HEK293 (cell line): ENCODE data around the gene CYP4F2.
"Not testable (repeated sequence)": the region's sequence is repeated elsewhere in the genome, so short reads cannot be mapped to it uniquely, and the experiment has no call there.

ENCODE experiments used
- CTCF ChIA-PET: fragments of 350-600 bp; formaldehyde crosslinking; extraction: SDS; loops from one replicate; lab custom pipeline; 2021; ENCODE audit warnings: antibody characterized with exemption; lab: Yijun Ruan, JAX
- POLR2A ChIA-PET: fragments of 300-600 bp; formaldehyde crosslinking; extraction: SDS; loops from one replicate; lab custom pipeline; 2020; ENCODE audit warnings: antibody characterized with exemption, inconsistent platforms; lab: Yijun Ruan, JAX
- H3K27ac ChIP-seq: fragments of 200-500 bp; sonication (Bioruptor generic); 2 replicates; pipeline ENCODE4 v1.5.1; 2014; ENCODE audit warnings: low read depth, low read length, control low read depth, inconsistent platforms; ENCODE audit errors: extremely low read depth
- H3K36me3 ChIP-seq, 2 experiments: fragments of 200-500 bp in 1 of 2; sonication (Bioruptor generic) in 1 of 2; 1 replicate in 1 of 2; 2 replicates in 1 of 2; pipeline ENCODE4 v1.5.1; 2014 to 2017; ENCODE audit warnings: inconsistent platforms in 2 of 2, low read length in 2 of 2; ENCODE audit not compliant: control insufficient read depth in 2 of 2, insufficient read depth in 1 of 2
- H3K4me1 ChIP-seq: fragments of 200-500 bp; sonication (Bioruptor generic); 2 replicates; pipeline ENCODE4 v1.5.1; 2014; ENCODE audit warnings: mild to moderate bottlenecking, low read length, inconsistent platforms; ENCODE audit not compliant: control insufficient read depth, insufficient read depth
- H3K4me3 ChIP-seq: 2 replicates; pipeline ENCODE4 v1.5.1; 2011; ENCODE audit warnings: low read depth, mild to moderate bottlenecking, control low read depth, low read length, moderate library complexity
- H3K9me3 ChIP-seq: fragments of 200-500 bp; sonication (Bioruptor generic); 2 replicates; pipeline ENCODE4 v1.5.1; 2014; ENCODE audit warnings: low read depth, low read length, inconsistent platforms; ENCODE audit not compliant: control insufficient read depth, insufficient read depth
- FEZF1 ChIP-seq: fragments of 450-650 bp; formaldehyde crosslinking; IDR thresholded peaks from 2 replicates; pipeline ENCODE4 v1.5.1; 2016; ENCODE audit warnings: missing biosample characterization, missing genetic modification characterization
- KLF16 ChIP-seq: fragments of 450-650 bp; formaldehyde crosslinking; IDR thresholded peaks from 2 replicates; pipeline ENCODE4 v1.5.1; 2017; ENCODE audit warnings: missing biosample characterization, missing genetic modification characterization
- PRDM1 ChIP-seq: fragments of 450-650 bp; formaldehyde crosslinking; IDR thresholded peaks from 2 replicates; pipeline ENCODE4; 2016; ENCODE audit warnings: missing biosample characterization, missing genetic modification characterization
- ZNF112 ChIP-seq: fragments of 450-650 bp; formaldehyde crosslinking; IDR thresholded peaks from 2 replicates; pipeline ENCODE4 v1.5.0; 2017; ENCODE audit warnings: missing biosample characterization, missing genetic modification characterization
- ZNF138 ChIP-seq: fragments of 450-650 bp; formaldehyde crosslinking; IDR thresholded peaks from 2 replicates; pipeline ENCODE4 v1.5.1; 2016; ENCODE audit warnings: missing biosample characterization, missing genetic modification characterization, borderline replicate concordance
- ZNF184 ChIP-seq: fragments of 450-650 bp; IDR thresholded peaks from 2 replicates; pipeline ENCODE4 v1.5.1; 2018; ENCODE audit warnings: missing biosample characterization, mild to moderate bottlenecking, missing genetic modification characterization
- ZNF404 ChIP-seq: fragments of 450-650 bp; formaldehyde crosslinking; IDR thresholded peaks from 2 replicates; pipeline ENCODE4 v1.5.1; 2017; ENCODE audit warnings: missing biosample characterization, missing genetic modification characterization
- ZNF561 ChIP-seq: fragments of 450-650 bp; IDR thresholded peaks from 2 replicates; pipeline ENCODE4 v1.5.1; 2018; ENCODE audit warnings: missing biosample characterization, missing genetic modification characterization, borderline replicate concordance
- TF ChIP-seq, protein P1 (sequence below): fragments of 450-650 bp; formaldehyde crosslinking; IDR thresholded peaks from 2 replicates; pipeline ENCODE4 v1.5.1; 2016; ENCODE audit warnings: missing biosample characterization, missing genetic modification characterization
- TF ChIP-seq, protein P2 (sequence below): fragments of 450-650 bp; formaldehyde crosslinking; IDR thresholded peaks from 2 replicates; pipeline ENCODE4 v1.5.1; 2017; ENCODE audit warnings: missing biosample characterization, missing genetic modification characterization

CYP4F2 gene

DNA sequence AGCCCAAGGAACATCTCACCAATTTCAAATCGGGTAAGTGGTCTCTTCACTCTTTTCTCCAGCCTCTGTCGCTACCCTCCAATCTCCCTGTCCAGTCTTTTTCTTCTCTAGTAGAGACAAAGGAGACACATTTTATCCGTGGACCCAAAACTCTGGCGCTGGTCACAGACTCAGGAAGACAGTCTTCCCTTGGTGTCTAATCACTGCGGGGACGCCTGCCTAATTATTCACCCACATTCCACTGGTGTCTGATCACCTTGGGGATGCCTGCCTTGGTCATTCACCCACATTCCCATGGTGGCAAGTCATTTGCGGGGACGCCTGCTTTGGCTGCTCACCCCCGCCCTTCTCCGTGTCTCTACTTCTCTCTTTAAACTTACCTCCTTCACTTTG, 68.6 kb downstream of the CYP4F2 start (continued):
- TF ChIP-seq, protein P1, sequence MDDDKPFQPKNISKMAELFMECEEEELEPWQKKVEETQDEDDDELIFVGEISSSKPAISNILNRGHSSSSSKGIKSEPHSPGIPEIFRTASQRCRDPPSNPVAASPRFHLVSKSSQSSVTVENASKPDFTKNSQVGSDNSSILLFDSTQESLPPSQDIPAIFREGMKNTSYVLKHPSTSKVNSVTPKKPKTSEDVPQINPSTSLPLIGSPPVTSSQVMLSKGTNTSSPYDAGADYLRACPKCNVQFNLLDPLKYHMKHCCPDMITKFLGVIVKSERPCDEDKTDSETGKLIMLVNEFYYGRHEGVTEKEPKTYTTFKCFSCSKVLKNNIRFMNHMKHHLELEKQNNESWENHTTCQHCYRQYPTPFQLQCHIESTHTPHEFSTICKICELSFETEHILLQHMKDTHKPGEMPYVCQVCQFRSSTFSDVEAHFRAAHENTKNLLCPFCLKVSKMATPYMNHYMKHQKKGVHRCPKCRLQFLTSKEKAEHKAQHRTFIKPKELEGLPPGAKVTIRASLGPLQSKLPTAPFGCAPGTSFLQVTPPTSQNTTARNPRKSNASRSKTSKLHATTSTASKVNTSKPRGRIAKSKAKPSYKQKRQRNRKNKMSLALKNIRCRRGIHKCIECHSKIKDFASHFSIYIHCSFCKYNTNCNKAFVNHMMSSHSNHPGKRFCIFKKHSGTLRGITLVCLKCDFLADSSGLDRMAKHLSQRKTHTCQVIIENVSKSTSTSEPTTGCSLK (tag by site-specific recombination): no peak
- no peak for TF ChIP-seq FEZF1 (tag by site-specific recombination)
- TF ChIP-seq ZNF561 (tag by site-specific recombination): no peak
- TF ChIP-seq ZNF138: no peak
- no peak for TF ChIP-seq ZNF112 (tag by site-specific recombination)
- no peak for TF ChIP-seq PRDM1 (tag by site-specific recombination)
- TF ChIP-seq ZNF184: no peak
- no peak for TF ChIP-seq ZNF404 (tag by site-specific recombination)
- no peak for TF ChIP-seq KLF16 (tag by site-specific recombination)
- TF ChIP-seq, all 188 proteins: peak for 0

DNA sequence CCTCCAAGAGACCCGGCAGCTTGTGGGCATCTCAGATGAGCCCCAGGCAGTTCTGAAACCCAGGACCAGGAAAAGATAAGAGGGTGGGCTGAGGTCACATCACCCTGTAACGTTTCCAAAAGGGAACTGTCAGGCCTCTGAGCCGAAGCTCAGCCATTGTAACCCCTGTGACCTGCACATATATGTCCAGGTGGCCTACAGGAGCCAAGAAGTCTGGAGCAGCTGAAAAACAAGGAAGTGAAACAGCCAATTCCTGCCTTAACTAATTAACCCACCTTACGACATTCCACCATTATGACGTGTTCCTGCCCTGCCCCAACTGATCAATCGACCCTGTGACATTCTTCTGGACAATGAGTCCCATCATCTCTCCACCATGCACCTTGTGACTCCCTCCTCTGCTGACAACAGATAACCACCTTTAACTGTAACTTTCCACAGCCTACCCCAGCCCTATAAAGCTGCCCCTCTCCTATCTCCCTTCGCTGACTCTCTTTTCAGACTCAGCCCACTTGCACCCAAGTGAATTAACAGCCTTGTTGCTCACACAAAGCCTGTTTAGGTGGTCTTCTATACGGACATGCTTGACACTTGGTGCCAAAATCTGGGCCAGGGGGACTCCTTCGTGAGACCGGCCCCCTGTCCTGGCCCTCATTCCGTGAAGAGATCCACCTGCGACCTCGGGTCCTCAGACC, 69.1 kb downstream of the CYP4F2 start:
- H3K9me3 ChIP-seq, H3K4me1 ChIP-seq, H3K27ac ChIP-seq, CTCF ChIA-PET, H3K36me3 ChIP-seq, H3K4me3 ChIP-seq, POLR2A ChIA-PET: not testable (repeated sequence)

DNA sequence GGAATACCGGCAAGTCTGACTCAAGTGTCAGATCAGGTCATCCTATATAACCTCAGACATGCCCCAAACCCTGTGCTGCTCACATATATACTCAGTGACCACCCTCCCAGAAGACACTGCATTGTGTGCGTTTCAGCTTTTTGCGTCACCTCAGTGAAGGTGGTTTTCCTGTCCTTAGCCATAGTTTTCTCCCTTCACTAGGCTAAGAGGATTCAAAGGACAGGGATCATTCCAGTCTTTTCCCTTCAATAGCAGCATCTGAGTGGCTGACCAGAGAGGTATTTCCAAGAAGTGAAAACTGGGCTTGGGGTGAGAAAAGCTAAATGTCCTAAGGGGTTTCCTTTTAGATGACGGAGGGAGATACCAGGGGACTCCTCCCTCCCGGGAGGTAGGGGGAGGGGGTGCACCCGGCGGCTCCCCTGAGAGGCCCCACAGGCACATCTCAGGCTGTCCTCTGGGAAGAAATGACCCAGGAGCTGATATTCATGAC, 69.7 kb downstream of the CYP4F2 start:
- Histone ChIP-seq H3K9me3 (no peaks in the 10 kb centered on the region), H3K4me1 (no peaks in the 10 kb centered on the region), H3K27ac (no peak overlapping the region), H3K4me3 (no peak overlapping the region)
- TF ChIP-seq, protein P2, sequence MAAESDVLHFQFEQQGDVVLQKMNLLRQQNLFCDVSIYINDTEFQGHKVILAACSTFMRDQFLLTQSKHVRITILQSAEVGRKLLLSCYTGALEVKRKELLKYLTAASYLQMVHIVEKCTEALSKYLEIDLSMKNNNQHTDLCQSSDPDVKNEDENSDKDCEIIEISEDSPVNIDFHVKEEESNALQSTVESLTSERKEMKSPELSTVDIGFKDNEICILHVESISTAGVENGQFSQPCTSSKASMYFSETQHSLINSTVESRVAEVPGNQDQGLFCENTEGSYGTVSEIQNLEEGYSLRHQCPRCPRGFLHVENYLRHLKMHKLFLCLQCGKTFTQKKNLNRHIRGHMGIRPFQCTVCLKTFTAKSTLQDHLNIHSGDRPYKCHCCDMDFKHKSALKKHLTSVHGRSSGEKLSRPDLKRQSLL (tag by site-specific recombination): no peak
- TF ChIP-seq, all 188 proteins: peak for 0
- POLR2A ChIA-PET: no interaction called here
- CTCF ChIA-PET: interaction anchor here (0.6 kb wide), 1 partner anchor 40 kb away, joined by 3 read pairs; no protein-coding TSS in a partner anchor
- no peaks in the 10 kb centered on the region for H3K36me3 ChIP-seq
